Activated CD4-positive, alpha-beta T cell treated with anti-CD3 and anti-CD28 coated beads, Interleukin-2, amount 50 U/mL, for 16 hours (primary cell): Measurements from ENCODE around the gene CNDP2.

Source experiments
- DNase-seq: peaks from one replicate; pipeline ENCODE4 v3.0.0-alpha.2; 2020

Gene CNDP2

DNA sequence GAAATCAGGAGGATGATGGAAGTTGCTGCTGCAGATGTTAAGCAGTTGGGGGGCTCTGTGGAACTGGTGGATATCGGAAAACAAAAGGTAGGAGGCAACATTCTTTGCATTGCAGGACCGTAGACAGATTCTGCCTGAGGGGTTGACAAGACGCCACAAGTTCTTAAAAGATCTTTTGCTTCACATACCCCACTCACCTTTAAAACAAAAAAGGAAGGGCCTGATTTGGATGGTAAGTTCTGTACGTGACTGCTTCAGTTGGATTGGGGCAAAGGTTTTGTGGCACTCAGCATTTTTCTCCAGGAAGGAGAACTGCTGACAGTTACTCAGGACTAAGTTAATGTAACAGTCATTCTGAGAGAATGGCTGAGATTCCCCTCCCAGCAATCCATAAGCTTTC, 5.2 kb downstream of the CNDP2 start:
- peak; percentile 4 for DNase-seq

DNA sequence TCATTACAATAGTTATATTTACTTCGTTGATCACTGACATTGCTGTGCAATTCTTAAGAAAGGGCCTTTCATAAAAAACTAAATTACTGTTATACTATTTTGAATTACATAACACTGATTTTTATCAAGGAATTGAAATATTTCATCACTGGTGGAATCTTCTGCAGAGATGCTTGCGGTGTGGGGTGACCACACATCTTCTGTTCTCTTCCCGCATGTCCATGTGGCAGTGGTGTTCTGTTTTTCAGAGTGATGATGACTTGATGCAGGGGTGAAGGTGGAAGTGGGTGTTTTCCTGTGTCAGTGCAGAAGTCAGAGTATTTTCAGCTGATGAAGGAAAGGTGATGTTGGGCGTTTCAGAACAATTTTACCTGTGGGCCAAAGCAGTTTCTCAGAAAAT, 7.0 kb downstream of the CNDP2 start:
- no peak for DNase-seq

DNA sequence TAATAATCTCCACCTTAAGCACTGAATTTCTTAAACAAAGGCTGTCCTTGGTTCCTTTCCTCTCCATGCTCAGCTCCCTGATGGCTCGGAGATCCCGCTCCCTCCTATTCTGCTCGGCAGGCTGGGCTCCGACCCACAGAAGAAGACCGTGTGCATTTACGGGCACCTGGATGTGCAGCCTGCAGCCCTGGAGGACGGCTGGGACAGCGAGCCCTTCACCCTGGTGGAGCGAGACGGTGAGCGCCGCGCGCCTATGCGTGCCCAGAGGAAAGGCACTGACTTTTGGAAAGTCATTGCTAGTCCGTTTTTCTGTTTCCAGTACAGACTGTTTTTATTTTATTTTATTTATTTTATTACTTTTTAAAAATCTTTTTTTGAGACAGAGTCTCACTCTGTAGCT, 9.6 kb downstream of the CNDP2 start:
- DNase-seq = no peak

DNA sequence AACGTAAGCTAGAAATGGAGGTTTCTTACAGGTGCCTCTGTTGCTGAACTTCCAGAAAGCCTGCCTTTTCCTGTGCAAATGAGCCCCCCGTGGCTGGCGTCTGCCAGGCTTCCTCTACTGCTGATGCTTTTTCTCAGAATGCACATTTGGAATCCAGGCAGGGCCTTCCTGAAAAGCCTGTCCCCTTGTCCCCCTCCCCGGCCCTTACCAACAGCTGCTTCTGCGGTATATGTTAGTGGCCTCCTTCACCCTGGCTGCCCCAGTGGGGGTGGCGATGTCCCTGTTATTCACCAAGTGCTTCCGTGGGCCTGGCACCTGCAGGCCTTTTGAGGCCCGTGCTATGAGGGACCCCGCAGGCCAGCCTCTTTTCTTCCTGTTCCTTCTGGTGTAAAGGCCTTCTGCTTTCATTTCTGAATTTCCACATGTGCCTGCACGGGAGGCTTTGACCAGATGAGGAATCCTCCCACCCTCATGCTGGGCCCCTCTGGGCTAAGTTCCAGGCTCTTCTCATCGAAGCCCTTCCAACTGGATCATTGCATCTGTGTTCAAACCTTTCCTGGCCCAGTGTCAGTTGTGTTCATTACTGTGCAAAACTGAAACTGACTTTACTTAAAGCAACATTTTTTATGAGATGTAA, 10.4 kb downstream of the CNDP2 start:
- DNase-seq = no peak

DNA sequence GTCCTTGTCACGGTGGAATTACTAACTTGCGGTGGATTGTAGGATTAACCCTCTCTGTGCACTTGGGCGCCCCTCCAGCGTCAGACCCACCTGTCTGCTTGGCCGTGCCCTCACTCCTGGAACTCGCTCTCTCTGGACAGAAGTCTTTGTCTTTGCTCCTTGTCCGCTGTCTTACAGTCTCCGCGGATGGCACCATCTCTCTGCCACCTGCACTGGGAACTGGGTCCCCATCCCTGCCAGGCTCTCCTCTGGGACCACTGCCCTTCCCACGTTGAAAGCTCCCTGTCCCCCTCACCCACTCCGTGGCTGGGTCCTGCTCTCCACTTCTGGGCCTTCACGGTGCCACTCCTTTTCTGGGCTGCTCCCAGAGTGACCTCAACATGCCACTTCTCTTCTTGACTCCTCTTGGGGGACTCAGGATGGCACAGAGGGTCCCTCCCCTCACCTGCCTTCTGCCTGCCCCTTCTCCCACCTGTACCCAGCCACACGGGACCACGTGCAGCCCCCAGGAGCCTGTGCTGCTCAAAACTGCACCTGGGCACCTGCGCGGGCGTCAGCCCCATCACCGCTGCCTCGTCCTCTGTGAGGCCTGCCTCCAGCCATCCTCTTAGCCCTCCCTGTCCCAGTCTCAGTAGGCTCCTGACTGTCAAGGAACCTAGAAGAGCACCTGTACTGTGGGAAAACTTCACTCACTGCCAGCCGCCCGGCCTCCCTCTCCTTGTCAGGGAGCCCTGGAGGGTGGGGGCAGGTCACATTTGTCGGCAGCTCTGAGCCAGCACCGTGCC, 11.1 kb downstream of the CNDP2 start:
- DNase-seq = no peak

DNA sequence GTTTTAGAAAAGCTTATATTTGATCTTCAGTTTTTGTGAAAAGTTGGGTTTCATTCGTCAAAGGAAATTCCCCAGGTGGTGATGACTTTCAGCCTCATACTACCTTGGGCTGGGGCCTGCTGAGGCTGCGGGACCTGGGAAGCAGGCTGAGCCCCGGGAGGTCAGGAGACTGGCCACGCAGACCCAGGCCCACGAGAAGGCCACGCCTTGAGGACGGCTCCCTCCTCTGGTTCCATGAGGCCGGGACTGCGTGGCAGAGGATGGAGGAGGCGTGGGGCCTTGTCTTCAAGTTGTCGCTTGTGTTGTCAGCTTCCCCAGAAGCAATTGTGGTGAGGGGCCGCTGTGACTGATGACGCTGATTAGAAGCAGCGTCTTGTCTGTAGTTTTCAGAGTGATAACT, 11.8 kb downstream of the CNDP2 start:
- no peak for DNase-seq

DNA sequence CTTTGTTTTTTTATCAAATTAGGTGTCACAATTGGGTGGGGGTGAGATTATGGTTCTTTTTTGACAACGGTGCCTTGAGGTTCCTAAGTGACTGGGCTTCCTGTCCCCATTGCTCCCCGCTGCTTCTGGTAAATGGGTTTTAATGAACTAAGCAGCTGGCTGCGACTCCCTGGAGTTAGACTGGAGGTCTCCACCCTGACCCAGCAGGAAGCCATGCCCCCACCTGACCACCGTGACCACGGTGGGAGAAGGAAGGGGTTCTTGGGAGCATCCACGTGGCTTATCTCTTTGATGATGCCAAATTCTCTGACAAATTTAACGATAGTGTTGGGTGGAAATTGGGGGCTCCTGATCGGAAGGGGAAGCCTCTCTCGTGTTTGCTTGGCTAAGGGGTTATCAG, 12.2 kb downstream of the CNDP2 start:
- DNase-seq = no peak

DNA sequence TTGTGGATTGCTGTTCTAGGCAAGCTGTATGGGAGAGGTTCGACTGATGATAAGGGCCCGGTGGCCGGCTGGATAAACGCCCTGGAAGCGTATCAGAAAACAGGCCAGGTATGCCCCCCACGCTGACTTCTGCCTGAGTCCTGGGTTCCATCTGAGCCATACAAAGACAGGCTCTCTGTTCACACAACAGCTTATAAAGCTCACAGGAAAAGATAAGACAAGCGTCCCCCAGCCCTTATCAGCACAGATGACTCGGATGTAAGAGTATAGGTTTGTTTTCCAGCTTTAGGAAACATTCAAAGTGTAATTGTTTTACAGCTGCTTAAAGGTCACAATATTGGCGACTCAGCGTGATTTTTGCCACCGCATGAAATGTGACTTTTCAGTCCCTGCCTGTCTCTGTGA, 12.7 kb downstream of the CNDP2 start:
- DNase-seq = no peak

DNA sequence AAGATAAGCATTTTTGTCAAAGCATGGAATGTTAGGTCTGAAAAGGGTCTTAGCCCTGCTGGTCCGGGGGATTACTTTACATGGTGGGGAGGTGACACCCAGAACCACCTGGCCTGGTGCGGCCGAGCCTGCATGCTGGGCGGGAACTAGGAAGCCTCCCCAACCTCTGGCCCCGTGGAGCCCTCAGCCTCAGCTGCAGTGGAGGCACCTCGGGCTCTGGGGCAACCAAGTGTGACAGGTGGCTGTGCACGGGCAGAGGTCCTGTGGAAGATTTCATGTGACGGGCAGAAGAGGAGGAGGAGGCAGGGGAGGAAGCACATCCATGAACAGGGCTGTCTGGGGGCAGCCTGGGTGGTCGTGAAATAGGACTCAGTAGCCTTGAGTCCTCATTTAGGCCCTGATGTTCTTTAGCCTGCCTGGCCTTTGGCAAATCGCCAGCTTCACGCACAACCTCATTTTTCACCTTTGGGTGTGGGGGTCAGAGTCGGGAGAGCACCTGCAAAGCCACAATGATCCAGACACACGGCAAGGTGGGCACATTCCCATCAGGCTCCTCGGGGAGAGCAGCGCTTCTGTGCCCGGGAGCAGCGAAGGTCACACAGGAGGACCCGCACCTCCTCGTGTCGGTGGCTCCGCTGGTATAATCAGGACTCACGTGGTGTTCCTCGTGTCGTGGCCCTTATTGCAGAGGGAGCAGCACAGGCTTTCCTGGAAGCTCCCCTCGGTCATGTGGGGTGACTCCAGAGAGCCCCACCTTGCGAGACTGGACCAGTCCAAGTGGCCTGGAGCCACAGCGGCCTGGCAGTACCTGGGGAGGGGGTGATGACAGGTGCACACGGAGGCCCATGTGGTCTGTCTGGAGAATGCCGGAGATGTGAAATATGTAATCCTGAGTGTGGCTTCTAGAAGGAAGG, 13.9 kb downstream of the CNDP2 start:
- DNase-seq = no peak

DNA sequence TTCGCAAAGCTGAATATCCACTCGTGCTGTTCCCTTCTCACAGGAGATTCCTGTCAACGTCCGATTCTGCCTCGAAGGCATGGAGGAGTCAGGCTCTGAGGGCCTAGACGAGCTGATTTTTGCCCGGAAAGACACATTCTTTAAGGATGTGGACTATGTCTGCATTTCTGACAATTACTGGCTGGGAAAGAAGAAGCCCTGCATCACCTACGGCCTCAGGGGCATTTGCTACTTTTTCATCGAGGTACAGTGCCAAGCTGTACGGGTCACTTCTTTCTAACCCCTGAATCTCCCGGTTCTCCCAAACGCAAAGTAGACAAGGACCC, 14.6 kb downstream of the CNDP2 start:
- DNase-seq = no peak

DNA sequence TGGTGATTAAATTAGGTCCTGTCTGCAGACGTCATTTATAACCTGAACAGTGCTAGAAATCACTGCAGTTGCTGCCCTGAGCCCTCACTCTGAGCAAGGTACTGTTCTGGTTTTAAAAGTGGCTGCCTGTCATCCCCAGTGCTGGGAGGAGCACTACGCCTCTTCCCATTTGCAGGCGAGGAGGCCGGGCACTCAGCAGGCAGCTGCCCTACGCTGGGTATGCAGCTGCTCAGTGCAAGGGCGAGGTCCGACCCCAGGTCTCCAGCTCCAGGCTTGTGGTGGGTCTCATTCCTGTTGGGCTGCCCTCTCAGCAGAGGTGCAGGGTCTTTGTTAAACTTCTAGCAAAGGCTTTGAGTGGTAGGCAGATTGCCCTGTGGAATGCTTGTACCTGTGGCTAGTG, 15.7 kb downstream of the CNDP2 start:
- DNase-seq = no peak

DNA sequence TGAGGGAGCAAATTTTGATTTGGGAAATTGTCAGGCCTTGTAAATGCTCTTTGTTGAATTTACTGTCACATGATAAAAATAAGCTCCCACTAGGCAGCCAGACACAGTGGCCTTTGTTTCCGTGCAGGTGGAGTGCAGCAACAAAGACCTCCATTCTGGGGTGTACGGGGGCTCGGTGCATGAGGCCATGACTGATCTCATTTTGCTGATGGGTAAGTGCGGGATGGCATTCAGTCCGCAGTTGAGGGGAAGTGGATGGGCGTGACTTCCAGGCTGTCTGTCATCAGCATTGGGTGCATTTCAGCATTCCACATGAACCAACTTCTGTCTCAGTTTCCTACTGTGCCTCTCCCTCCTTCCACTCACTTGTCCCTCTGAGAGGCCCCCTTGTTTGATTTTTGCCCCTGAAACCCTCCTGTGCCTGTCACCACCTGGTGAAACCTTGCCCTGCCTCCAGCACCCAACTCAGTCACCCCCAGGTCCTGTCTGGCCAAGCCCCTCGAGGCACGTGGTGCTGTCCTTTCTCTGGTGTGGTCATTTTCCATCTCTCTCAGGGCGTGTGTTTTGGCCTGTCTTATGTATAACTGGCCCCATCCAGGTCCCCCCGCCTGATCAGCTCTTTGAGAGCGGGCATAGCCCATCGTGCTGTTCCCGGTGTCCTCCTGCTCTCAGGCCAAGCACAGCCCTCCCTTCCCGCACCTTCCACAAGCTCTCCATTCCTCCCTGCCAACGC, 16.3 kb downstream of the CNDP2 start:
- no peak for DNase-seq

DNA sequence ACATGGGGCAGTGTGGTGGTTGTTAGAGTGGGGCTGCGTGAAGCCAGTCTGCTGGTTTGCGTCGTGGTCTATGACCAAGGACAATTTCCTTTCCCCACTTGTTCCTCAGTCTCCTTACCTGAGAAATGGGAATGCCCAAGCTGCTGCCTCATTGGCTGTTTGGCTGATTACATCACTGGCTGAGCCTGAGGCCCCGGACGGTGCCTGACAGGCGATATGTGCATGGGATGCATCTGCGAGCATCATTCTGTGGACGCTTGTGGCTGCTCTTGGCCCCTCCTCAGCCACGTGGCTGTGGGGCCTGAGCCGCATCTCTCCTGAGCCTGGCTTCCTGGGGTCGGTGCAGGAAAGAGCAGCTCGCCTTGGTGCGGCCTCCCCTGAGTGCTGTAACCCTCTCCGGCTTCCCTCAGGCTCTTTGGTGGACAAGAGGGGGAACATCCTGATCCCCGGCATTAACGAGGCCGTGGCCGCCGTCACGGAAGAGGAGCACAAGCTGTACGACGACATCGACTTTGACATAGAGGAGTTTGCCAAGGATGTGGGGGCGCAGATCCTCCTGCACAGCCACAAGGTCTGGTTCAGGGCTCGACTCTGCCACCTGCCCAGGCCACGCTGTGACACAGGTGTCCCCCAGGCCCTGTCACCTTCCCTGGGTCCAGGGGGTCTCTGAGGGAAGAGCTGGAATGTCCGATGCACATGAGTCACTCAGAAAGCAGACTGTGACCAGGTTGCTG, 17.2 kb downstream of the CNDP2 start:
- DNase-seq = no peak

DNA sequence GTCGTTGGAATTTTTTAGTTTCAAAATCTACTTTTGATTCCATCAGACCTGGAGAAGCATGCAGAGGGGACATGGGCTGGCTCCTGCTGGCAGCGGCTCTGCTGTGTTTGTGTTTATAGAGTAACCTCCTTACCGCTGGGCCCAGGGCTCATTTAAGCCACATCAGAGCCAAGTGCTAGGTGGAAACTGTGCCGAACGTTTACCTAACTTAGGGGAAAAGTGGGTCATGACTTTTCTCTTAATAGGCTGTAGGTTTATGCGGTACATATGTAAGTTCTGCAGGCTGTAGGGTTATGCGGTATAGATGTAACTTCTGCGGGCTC, 17.7 kb downstream of the CNDP2 start:
- DNase-seq = no peak

DNA sequence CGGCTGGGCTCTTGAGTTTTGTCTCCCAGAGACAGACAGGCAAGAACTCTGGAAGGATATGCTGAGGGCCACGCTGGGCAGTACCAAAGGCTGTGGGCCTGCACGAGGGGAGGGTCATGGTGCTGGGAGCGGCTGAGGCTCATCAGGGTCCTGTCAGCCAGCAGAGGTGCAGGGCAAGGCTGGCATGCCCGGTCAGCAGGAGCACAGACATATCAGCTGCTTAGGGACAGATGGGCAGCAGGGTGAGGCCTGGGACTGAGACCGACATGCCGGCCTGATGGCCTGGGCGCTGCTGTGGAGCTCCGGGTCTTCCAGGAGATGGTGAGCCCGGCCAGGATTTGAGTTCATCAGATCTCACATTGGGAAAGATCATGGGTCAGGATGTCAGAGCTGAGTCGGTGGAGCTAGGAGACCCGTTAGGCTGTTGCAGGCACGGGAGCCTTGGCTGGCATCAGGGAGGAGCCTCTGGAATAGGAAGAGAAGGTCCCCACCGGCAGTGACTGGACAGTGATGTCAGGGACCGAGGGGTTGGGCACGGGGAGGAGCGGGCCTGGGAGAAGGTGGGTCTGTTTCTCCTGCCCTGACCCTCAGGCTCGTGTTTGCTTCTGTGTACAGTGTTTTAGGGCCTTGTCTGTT, 18.8 kb downstream of the CNDP2 start:
- no peak for DNase-seq

DNA sequence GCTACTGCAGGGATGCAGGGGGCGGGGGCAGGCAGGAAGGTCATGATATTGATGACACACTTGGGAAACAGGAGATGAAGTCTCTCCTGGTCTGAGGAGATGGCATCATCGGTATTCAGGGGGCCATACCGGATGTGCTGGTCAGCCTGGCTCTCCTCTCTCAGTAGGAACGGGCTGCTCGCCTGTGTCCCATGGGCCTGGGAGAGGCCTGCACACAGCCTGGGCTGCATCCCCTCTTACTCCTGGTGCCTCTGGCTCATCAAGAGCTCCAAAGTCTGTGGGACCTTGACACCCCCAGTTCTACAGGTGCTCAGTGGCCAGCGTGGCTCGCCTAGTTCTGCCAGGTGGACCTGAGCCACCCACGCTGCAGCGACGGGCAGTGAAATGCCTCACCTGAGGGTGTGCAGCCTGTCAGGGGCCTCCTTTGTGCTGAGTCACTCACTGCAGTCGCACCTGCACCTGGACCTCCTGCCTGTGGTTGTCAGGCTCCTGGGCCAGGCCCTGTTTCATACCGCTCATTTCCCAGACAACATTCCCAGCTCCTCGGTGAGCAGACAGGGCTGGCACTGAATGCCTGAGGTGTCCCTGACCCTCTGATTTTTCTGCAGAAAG, 19.6 kb downstream of the CNDP2 start:
- DNase-seq = no peak

DNA sequence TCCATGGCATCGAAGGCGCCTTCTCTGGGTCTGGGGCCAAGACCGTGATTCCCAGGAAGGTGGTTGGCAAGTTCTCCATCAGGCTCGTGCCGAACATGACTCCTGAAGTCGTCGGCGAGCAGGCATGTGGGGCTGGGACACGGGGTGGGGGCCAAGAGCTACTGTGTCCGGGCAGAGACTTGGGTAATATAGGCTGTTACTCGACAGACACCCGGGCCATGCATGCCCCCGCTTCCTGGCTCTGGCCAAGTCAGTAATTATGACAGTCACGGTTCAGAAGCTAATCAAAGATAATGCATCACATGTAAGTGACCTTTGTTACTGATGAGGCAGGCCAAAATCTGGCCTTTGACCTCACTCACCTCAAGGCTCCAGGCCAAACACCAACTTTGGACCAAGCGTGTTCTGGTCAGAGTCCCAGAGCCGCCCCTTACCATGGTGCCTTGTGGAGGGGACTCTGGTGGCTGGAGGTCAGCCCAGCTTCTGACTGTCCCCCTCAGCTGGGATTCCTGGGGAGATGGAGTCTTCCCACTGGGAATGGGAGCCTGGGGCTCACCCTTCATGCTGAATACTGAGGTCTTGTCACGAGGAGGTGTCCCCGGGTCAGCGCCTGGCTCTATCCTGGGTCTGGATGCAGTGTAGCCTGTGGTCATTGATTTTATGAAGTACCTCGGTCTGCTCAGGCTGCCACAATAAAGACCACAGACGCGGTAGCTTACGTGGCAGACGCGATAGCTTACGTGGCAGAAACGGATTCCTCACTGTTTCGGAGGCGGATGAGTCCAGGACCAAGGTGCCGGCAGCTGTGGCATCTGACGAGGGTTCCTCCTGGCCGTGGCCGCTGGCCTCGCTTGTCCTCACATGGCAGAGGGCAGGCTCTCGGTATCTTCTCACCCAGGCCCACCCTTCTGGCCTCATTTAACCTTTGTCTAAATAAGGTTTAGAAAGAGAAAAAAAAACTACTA, 20.4 kb downstream of the CNDP2 start:
- no peak for DNase-seq

DNA sequence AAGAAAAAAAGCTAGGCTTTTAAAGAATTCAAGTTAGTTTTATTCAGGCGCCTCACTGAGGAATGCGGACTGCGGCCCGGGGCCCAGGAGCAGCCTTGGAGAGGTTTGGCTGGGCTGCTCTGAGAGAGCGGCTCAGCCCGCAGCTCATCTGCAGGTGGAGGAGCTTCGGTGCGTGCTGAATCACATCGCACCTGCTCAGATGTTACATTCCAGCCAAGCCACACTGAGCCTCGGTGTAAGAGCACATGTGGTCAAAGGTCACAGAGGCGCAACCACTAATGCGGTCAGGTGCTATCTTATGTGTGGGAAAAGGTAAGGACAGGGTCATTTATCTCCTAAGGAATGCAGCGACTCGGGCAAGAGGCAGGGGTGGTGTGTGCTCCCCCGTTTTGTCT, 21.1 kb downstream of the CNDP2 start:
- DNase-seq = no peak

DNA sequence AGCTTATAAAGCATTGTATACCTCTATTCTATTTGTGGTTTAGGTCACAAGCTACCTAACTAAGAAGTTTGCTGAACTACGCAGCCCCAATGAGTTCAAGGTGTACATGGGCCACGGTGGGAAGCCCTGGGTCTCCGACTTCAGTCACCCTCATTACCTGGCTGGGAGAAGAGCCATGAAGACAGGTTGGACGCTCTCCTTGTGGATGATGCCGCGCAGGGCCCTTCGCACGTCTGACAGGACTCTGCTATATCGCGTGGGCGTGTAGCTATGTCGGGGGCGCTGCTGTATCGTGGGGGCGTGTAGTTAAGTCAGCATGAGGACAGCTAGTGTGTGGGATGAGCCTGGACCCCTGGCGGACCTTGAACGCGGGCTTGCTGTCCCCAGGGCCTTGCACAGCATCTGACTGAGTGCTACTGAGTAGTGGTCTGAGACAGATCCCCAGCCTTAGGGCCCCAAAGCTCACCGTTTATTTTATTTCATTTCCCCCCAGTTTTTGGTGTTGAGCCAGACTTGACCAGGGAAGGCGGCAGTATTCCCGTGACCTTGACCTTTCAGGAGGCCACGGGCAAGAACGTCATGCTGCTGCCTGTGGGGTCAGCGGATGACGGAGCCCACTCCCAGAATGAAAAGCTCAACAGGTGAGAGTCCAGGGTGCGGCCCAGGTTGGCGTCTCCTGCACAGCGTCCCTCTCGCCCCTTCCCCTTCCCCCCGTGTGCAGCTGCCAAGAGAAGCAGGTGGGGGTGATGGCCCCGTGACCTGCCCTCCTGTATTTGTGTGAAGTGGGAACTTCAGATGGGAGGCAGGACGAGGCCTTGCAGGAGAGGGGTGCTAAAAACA, 22.5 kb downstream of the CNDP2 start:
- DNase-seq = no peak
